Keratinocyte (primary cell): Measurements from ENCODE around the gene UMODL1.

Experiments
- EZH2 ChIP-seq: IDR thresholded peaks from one replicate; pipeline ENCODE4 v1.6.1; 2012; ENCODE audit warnings: inconsistent platforms, mild to moderate bottlenecking, low read length, moderate library complexity
- TF ChIP-seq, protein P1 (sequence below), 3 experiments: IDR thresholded peaks in 1 of 3; conservative IDR thresholded peaks in 1 of 3; optimal IDR thresholded peaks in 1 of 3; 2 replicates in 2 of 3; 3 replicates in 1 of 3; pipeline versions ENCODE3 to v1.5.1; 2011; ENCODE audit warnings: low read length in 3 of 3, mild to moderate bottlenecking in 3 of 3, moderate library complexity in 2 of 3, control low read depth in 1 of 3, inconsistent platforms in 1 of 3; ENCODE audit not compliant: insufficient read depth in 2 of 3; ENCODE audit errors: extremely low read depth in 1 of 3

DNA sequence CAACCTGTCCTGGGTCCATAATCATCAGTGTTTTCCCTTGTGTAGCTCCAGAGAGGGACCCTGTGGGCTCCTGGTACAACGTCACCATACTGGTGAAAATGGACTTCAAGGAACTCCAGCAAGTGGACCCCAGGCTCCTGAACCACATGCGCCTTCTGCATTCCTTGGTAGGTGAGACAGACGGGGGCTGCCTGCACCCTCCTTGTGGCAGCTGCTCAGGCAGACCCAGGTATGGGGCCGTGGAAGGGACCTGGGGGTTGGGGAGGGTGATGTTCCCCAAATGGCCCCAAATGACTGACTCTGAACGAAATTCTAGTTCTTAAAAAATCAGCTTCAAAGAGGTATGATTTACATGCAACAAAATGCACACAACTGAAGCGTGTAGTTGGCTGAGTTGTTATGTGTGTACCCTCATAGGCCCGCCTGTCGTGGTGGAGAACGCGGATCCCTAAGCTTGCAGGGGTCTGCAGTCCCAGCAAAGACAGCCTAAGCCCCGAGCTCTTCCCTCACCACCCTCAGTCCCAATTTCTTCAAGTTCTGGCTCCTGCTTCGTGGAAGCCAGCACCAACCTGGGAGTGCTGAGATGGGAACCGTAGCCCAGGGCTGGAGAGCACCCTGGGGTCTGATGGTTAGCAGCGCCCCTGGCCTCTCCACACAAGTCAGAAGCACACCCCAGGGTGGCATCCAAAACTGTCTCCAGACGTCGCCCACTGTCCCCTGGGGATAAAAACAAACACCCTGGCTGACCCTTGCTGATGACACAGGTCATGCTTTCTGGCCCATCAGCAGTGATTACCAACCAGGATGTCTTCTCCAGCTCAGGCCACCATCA lies 14.3 kb downstream of the UMODL1 start:
- TF ChIP-seq EZH2, result no peak
- TF ChIP-seq, protein P1, sequence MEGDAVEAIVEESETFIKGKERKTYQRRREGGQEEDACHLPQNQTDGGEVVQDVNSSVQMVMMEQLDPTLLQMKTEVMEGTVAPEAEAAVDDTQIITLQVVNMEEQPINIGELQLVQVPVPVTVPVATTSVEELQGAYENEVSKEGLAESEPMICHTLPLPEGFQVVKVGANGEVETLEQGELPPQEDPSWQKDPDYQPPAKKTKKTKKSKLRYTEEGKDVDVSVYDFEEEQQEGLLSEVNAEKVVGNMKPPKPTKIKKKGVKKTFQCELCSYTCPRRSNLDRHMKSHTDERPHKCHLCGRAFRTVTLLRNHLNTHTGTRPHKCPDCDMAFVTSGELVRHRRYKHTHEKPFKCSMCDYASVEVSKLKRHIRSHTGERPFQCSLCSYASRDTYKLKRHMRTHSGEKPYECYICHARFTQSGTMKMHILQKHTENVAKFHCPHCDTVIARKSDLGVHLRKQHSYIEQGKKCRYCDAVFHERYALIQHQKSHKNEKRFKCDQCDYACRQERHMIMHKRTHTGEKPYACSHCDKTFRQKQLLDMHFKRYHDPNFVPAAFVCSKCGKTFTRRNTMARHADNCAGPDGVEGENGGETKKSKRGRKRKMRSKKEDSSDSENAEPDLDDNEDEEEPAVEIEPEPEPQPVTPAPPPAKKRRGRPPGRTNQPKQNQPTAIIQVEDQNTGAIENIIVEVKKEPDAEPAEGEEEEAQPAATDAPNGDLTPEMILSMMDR (optimal IDR thresholded peaks at IDR 0.05 in 1 of 3, IDR thresholded peaks at IDR 0.05 in 1 of 3, conservative IDR thresholded peaks at IDR 0.05 in 1 of 3; ENCODE audit: extremely low read depth in 1 of 3, insufficient read depth in 2 of 3, low read length in 3 of 3), result no peak
